IPS-15b (cell line): ENCODE measurements around the gene MKI67.

Experiments
- H3K27me3 ChIP-seq: one replicate; pipeline ENCODE4 v1.6.1; 2013; ENCODE audit warnings: low read length; ENCODE audit not compliant: control insufficient read depth, insufficient read depth
- H3K36me3 ChIP-seq: one replicate; pipeline ENCODE4 v1.6.1; 2013; ENCODE audit warnings: low read length; ENCODE audit not compliant: control insufficient read depth, insufficient read depth
- H3K4me1 ChIP-seq: one replicate; pipeline ENCODE4 v1.6.1; 2013; ENCODE audit warnings: mild to moderate bottlenecking, low read length; ENCODE audit not compliant: control insufficient read depth, insufficient read depth
- H3K4me3 ChIP-seq: one replicate; pipeline ENCODE4 v1.5.1; 2013; ENCODE audit warnings: low read depth, low read length
- H3K9ac ChIP-seq: one replicate; pipeline ENCODE4 v1.6.1; 2013; ENCODE audit warnings: low read depth, mild to moderate bottlenecking, low read length
- H3K9me3 ChIP-seq: one replicate; pipeline ENCODE4 v1.6.1; 2013; ENCODE audit warnings: mild to moderate bottlenecking, low read length; ENCODE audit not compliant: control insufficient read depth, insufficient read depth

The MKI67 gene

DNA sequence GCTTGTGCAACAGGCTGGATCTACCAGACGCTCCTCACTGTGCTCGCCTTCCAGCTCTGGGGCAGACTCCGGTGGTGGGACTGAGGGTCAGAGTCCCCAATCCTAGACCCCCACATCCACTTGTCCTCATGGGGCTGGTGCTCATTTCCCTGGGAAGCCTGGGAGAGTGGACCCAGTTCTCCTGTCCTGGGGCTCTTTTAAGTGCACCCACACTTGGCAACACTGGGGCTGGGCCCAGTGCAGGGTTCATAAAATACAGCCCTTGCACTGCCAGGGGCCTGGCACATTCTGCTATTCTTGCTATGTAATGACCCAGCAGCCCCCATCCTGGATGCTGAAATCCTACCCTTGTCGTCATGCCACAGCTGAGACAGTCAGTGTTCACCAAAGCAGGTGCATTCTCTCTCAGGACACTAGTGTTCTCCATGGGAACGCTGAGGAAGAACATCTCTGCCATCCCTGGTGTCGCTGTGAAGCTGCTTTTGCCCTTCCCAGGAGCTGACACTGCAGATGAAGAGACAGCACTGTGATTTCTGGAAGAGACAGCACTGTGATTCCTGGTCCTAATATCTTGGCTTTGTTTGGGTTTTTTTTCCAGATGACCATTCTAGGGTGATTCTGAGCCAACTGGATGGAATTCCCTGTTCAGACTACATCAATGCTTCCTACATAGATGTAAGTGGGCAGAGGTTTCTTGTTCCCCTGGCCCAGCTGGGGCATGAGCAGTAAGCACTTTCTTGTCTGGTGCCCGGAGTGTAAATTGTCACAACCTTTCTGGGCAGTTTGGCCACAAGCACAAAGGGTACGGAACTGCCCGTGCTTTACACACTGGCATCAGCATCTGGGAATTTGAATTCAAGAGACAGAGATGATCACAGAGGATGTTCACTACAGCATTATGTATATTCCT, 65.6 kb downstream of the MKI67 start:
- no peak overlapping the region for H3K4me3 ChIP-seq
- H3K4me1 ChIP-seq = peaks cover 4% of the 10 kb centered on the region
- H3K9me3 ChIP-seq = no peaks in the 10 kb centered on the region
- no peak overlapping the region for H3K9ac ChIP-seq
- H3K36me3 ChIP-seq = no peaks in the 10 kb centered on the region
- H3K27me3 ChIP-seq = no peaks in the 10 kb centered on the region

DNA sequence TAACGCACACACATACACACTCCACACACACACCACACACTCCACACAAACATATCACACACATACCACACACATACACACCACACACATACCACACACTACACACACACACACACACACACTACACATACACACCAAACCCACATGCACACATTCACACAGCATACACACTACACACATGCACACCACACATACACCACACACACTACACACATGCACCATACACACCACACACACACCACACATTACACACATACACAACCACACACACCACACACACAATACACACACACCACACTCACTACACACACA, 66.3 kb downstream of the MKI67 start:
- Histone ChIP-seq H3K9me3 (no peaks in the 10 kb centered on the region), H3K36me3 (no peaks in the 10 kb centered on the region), H3K4me1 (peaks cover 4% of the 10 kb centered on the region), H3K4me3 (no peak overlapping the region), H3K9ac (no peak overlapping the region), H3K27me3 (no peaks in the 10 kb centered on the region)

DNA sequence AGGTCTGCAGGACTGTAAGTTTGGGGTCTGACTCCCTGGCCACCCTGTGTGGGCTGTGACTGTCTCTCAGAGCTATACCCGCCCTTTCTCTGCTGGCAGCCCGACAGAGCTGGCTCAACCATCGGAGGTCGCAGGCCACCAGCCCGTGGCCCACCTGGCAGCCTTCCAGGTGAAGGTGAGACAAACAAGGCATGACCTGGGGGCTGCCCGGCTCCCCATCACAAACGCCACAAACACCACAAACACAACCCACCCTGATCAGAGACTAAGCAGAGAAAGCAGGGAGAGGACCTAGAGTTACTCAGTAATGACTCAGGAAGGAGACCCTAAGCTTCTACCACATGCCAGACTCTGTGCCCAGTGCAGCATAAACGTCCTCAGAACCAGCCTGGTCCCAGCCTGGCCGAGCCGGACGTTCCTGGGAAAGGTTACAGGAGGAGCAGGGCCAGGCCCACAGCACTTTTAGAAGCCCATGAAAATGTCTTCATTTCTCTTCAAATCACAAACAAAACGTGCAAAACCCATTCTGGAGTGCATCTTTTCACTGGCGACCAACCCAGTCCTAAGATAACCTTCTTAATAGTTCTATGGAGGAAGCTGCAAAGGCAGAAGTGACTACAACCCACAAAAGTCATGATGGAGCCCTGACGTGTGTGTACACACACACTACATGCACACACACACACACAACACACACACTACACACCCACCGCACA, 66.8 kb downstream of the MKI67 start:
- H3K9me3 ChIP-seq = no peaks in the 10 kb centered on the region
- peaks cover 4% of the 10 kb centered on the region for H3K4me1 ChIP-seq
- H3K4me3 ChIP-seq = no peak overlapping the region
- H3K36me3 ChIP-seq = no peaks in the 10 kb centered on the region
- H3K27me3 ChIP-seq = no peaks in the 10 kb centered on the region
- no peak overlapping the region for H3K9ac ChIP-seq

GRCh38 chr10:128058750-128059134, 67.5 kb downstream of the MKI67 start:
- H3K9ac ChIP-seq = no peak overlapping the region
- no peaks in the 10 kb centered on the region for H3K36me3 ChIP-seq

DNA sequence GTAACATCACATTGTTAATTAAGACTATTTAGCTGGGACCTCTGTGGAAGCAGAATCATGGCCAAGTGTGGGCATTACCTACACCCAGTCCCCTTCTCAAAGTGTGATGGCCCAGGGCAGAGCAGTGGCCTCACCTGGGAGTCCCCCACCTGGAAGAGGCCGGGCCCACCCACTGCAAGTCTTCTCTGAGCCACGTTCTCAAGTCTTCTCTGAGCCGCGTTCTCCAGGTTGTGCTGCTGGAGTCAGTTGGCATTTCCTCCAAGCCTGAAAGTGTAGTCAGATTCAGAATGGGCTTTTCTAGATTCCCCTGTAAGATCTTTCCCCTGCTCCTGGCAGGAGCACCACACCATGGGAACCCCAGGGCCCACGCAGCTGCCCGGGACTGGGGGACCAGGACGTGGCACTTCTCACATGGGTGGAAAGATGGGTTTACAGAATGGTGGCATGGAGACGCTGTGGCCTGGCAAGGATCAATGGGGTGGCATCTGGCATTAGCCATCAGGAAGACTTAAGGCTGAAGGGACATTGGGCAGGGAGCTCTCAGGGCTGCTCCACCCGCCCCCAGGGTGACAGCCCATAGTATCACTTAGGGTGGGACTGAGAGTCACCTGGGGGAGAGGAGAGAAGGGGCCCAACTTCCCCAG, 68.0 kb downstream of the MKI67 start:
- no peaks in the 10 kb centered on the region for H3K27me3 ChIP-seq
- no peak overlapping the region for H3K9ac ChIP-seq
- H3K36me3 ChIP-seq = no peaks in the 10 kb centered on the region
- no peaks in the 10 kb centered on the region for H3K9me3 ChIP-seq
- no peak overlapping the region for H3K4me3 ChIP-seq
- peaks cover 2% of the 10 kb centered on the region for H3K4me1 ChIP-seq

More at GRCh38 chr10:128058750-128059134, 67.5 kb downstream of the MKI67 start:
- no peaks in the 10 kb centered on the region for H3K9me3 ChIP-seq
- no peaks in the 10 kb centered on the region for H3K27me3 ChIP-seq
- no peak overlapping the region for H3K4me3 ChIP-seq
- H3K4me1 ChIP-seq = peaks cover 4% of the 10 kb centered on the region

- Histone ChIP-seq H3K4me3 (no peak overlapping the region), H3K36me3 (no peaks in the 10 kb centered on the region), H3K27me3 (no peaks in the 10 kb centered on the region), H3K9ac (no peak overlapping the region), H3K4me1 (no peaks in the 10 kb centered on the region), H3K9me3 (no peaks in the 10 kb centered on the region)
Observed at GRCh38 chr10:128056303-128057050, 69.7 kb downstream of the MKI67 start.

GRCh38 chr10:128055061-128055868, 71.0 kb downstream of the MKI67 start:
- no peaks in the 10 kb centered on the region for H3K36me3 ChIP-seq
- H3K9me3 ChIP-seq = no peaks in the 10 kb centered on the region
- no peaks in the 10 kb centered on the region for H3K27me3 ChIP-seq
- H3K4me3 ChIP-seq = no peak overlapping the region
- no peaks in the 10 kb centered on the region for H3K4me1 ChIP-seq
- H3K9ac ChIP-seq = no peak overlapping the region

- no peaks in the 10 kb centered on the region for H3K36me3 ChIP-seq
Observed at GRCh38 chr10:128054163-128054970, 71.9 kb downstream of the MKI67 start.

GRCh38 chr10:128053356-128053755, 72.9 kb downstream of the MKI67 start:
- Histone ChIP-seq H3K9me3 (no peaks in the 10 kb centered on the region), H3K4me3 (no peak overlapping the region), H3K27me3 (no peaks in the 10 kb centered on the region), H3K9ac (no peak overlapping the region), H3K4me1 (no peaks in the 10 kb centered on the region), H3K36me3 (no peaks in the 10 kb centered on the region)

More at GRCh38 chr10:128054163-128054970, 71.9 kb downstream of the MKI67 start:
- H3K9me3 ChIP-seq = no peaks in the 10 kb centered on the region
- no peak overlapping the region for H3K4me3 ChIP-seq
- no peaks in the 10 kb centered on the region for H3K4me1 ChIP-seq
- H3K27me3 ChIP-seq = no peaks in the 10 kb centered on the region
- H3K9ac ChIP-seq = no peak overlapping the region

DNA sequence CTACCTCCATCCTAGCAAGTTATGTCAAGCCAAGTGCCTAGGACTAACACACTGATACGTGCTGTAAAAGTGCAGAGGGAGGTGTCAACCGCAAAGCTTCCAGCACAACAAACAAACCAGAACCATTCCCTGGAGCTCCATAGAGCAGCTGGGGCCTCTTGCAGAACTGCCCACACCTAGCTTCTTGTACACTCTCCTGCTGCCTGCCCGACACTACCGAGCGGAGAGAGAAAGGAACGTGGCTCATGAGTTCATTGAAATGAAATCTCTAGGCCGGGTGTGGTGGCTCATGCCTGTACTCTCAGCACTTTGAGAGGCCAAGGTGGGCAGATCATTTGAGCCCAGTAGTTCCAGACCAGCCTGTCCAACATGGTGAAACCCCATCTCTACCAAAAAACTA, 73.5 kb downstream of the MKI67 start:
- Histone ChIP-seq H3K36me3 (no peaks in the 10 kb centered on the region), H3K4me3 (no peak overlapping the region), H3K27me3 (no peaks in the 10 kb centered on the region), H3K9ac (no peak overlapping the region), H3K9me3 (no peaks in the 10 kb centered on the region), H3K4me1 (no peaks in the 10 kb centered on the region)
